Fibroblast of villous mesenchyme (primary cell): ENCODE measurements around the gene ITPK1. TPM values are rescaled to one million over a fixed set of nuclear protein-coding genes. Genes with fewer than 3 reads are reported as not detected.

Source experiments
- DNase-seq: peaks from one replicate; pipeline ENCODE4 v3.0.0-alpha.2; 2010; ENCODE audit warnings: low read depth
- H3K4me3 ChIP-seq: 2 replicates; pipeline ENCODE4 v1.5.1; 2011; ENCODE audit warnings: low read depth, mild to moderate bottlenecking, low read length
- total RNA-seq: library from RNA; depleted of rRNA; stranded (reverse); fragments of >200 nt; gene quantifications from 2 replicates; pipeline ENCODE4 v1.2.3, GENCODE V29; 2012
- TF ChIP-seq, protein P1 (sequence below): IDR thresholded peaks from 2 replicates; pipeline ENCODE4 v1.5.1; 2012; ENCODE audit warnings: low read depth, mild to moderate bottlenecking, low read length; ENCODE audit not compliant: insufficient read depth

Gene ITPK1
- total RNA-seq, 1 donor = 15.5 TPM

DNA sequence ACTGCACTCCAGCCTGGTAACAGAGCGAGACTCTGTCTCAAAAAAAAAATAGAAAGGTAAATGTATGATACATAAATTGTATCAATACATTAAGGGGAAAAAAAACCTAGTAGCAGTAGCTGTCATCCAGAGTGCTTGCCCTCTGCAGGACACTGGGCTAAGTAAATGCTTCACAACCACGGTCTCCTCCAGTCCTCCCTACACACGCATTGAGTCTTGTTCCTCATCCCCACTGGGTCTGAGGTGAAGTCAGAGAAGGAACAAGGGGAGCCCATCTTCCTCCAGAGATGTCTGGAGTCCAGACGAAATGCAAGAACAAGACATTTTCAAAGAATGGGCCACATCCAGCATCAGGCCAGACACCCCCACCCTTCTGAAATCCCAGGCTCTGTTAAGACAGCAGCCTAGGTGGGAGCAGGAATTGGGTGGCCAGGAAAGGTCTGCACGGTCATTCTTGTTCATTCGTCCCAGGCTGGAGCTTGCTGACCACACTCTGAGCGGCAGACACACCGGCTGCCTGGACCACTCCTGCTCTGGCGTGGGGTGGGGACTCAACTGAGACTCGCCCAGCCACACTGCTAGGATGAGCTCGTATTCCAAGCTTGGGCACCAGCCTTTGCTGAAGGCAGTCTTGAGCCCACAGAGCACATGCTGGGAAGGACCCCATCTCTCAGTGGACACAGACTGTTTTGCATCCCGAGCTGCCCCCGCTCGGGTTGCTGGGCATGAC, 147.3 kb downstream of the ITPK1 start:
- no peak for DNase-seq

DNA sequence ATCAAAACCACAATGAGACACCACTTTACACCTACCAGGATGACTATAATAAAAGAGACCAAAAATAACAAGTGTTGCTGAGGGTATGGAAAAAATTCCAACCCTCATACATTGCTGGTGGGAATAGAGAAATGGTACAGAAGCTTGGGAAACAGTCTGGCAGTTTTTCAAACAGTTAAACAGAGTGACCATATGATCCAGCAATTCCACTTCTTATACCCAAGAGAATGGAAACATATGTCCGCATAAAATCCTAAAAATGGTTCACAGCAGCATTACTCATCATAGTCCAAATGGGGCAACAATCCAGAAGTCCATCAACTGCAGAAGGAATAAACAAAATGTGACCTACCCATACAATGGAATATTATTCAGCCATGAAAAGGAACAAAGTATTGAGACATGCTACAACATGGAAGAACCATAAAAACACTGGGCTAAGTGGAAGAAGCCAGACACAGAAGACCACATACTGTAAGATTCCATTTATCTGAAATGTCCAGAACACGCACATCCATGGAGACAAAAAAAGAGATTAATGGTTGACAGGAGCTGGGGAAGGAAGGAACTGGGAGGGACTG, 148.3 kb downstream of the ITPK1 start:
- no peak overlapping the region for H3K4me3 ChIP-seq
- TF ChIP-seq, protein P1, sequence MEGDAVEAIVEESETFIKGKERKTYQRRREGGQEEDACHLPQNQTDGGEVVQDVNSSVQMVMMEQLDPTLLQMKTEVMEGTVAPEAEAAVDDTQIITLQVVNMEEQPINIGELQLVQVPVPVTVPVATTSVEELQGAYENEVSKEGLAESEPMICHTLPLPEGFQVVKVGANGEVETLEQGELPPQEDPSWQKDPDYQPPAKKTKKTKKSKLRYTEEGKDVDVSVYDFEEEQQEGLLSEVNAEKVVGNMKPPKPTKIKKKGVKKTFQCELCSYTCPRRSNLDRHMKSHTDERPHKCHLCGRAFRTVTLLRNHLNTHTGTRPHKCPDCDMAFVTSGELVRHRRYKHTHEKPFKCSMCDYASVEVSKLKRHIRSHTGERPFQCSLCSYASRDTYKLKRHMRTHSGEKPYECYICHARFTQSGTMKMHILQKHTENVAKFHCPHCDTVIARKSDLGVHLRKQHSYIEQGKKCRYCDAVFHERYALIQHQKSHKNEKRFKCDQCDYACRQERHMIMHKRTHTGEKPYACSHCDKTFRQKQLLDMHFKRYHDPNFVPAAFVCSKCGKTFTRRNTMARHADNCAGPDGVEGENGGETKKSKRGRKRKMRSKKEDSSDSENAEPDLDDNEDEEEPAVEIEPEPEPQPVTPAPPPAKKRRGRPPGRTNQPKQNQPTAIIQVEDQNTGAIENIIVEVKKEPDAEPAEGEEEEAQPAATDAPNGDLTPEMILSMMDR = no peak
- DNase-seq = no peak

More for the DNA sequence above, 147.3 kb downstream of the ITPK1 start:
- no peak overlapping the region for H3K4me3 ChIP-seq
- TF ChIP-seq, protein P1 = no peak

DNA sequence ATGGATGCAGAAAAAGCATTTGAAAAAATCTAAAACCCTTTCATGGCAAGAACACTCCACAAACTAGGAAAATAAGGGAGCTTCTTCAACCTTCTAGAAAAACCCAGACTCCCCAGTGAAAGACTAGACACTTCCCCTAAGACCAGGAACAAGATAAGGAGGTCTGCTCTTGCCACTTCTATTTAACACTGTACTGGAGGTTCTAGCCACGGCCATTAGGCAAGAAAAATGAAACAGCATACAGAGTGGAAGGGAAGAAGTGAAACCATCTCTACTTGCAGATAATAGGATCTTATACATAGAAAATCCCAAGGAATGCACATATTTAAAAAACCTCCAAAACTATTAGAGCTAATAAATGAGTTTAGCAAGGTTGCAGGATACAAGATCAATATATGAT, 150.4 kb downstream of the ITPK1 start:
- DNase-seq = no peak
- TF ChIP-seq, protein P1 = no peak
- H3K4me3 ChIP-seq = no peak overlapping the region

DNA sequence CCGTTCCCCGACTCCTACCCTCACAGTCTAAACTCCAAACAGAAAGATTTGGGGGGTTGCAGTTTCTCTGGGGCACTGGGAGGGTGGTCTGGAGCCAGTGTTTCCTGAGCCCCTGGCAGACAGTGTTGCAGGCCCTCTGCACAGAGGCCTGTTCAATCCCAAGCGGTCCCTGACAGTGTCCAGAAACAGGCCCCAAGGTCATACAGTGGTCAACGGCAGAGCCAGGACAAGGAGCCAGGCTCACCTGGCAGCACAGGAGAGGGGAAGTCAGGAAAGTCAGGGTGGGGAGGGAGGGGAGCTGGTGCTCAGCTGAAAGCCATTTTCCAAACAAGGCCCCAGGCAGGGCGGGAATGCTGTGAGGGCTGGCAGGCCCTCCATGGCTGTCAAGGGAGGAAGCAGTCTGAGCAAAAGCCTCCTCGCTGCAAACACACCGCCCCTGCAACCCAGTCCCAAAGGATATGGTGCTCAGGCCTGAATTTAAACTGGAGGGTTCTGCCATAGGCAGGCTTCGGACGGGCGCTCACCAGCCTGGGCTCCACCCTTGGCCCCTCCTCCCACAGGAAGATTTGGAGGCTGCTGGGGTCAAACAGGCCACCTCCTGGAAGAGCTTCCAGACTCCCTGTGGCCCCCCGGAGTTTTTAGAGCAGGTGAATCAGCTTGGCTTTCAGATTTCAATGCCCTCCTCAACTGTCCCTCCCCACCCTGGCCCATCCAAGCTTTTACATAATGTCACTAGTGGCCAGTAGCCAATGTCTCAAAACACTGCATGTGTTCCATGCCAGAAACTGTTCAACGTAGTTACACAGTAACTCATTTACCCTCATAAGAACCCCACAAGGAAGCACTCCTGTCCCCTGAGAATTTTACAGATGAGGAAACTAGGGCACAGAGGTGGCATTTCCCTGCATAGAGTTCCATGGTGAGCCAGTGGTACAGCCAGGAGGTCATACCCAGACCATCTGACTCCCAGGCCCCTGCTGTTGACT, 151.3 kb downstream of the ITPK1 start:
- TF ChIP-seq, protein P1 = no peak
- no peak for DNase-seq
- no peak overlapping the region for H3K4me3 ChIP-seq

DNA sequence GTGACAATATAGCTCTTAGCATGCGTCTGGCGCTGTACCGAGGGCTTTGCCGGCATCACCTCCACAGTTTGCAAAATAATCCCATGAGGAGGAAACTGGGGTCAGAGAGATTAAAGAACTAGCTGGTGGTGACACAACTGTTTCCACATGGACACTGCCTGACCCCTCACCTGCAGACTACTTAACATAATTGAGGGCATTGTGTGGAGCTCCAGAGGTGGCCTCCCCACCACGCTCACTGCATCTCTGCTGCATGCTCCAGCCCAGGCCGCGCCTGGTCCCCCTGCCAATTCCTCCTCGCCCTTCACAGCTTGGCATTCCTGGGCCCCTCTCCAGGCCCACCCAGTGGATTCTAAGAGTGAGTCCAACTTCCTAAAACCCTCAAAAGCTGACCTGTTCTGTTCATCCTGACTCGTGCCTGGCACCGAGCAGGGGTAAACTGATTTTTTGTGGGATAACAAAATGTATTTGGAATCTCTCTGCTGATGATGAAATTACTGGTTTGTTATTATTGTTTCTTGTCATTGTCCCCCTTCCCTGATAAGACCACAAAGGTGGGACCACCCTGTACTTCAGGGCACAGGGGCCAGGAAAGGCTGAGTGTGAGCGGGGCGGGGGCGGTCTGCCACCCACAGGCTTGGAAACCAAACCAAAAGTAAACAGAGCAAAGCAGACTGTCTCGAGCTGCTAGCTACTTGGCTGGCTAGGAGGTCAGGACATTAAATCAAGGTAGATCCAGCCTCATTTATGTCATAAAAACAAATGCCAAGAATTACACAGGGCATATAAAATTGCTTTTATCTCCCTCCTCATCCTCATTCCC, 152.2 kb downstream of the ITPK1 start:
- H3K4me3 ChIP-seq = no peak overlapping the region
- TF ChIP-seq, protein P1 = no peak
- no peak for DNase-seq

DNA sequence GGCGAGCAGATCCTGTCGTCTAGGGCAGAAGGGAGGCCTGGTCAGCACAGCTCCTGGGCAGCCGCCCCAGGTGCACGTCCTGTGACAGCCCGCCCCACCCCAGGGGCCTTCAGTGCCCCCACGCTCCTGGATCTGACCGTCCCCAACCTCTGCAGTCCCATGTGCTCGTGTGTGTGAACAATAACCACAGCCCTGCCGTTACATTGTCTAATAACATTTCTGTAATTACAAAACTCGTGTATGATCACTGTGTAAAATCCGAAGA, 153.0 kb downstream of the ITPK1 start:
- no peak overlapping the region for H3K4me3 ChIP-seq
- no peak for DNase-seq
- TF ChIP-seq, protein P1 = no peak
